Activated T-cell treated with anti-CD3 and anti-CD28 coated beads, Interleukin-2, amount 50 U/mL, for 4 hours (primary cell): ENCODE data around the gene PLEK2. TPM values are rescaled to one million over a fixed set of nuclear protein-coding genes. Genes with fewer than 3 reads are reported as not detected.

Experiments used
- ATAC-seq, 2 donors: fragments of 200-7000 bp; cut with Tn5 transposase; one replicate each; pipeline ENCODE4 v1.10.0; 2021
- DNase-seq: peaks from one replicate; pipeline ENCODE4 v3.0.0-alpha.2; 2020
- H3K27me3 Mint-ChIP-seq: one replicate; pipeline ENCODE4 v1.8.0; 2021; ENCODE audit warnings: low read depth, mixed read lengths
- H3K36me3 Mint-ChIP-seq: one replicate; pipeline ENCODE4 v1.8.0; 2022; ENCODE audit warnings: mixed read lengths; ENCODE audit not compliant: insufficient read depth
- H3K4me1 Mint-ChIP-seq: one replicate; pipeline ENCODE4 v1.8.0; 2021; ENCODE audit warnings: low read depth, mixed read lengths
- H3K4me3 Mint-ChIP-seq: one replicate; pipeline ENCODE4 v1.8.0; 2021; ENCODE audit warnings: mild to moderate bottlenecking, moderate library complexity, mixed read lengths
- H3K9me3 Mint-ChIP-seq: one replicate; pipeline ENCODE4 v1.8.0; 2021; ENCODE audit warnings: mixed read lengths
- total RNA-seq, 3 donors: library from RNA; stranded (reverse); gene quantifications; one replicate each; pipeline ENCODE4 v1.2.1, GENCODE V29; 2021

Gene PLEK2
- total RNA-seq, 3 donors from 2014 or later = 1.8 to 2.5 (median 2.4) TPM

DNA sequence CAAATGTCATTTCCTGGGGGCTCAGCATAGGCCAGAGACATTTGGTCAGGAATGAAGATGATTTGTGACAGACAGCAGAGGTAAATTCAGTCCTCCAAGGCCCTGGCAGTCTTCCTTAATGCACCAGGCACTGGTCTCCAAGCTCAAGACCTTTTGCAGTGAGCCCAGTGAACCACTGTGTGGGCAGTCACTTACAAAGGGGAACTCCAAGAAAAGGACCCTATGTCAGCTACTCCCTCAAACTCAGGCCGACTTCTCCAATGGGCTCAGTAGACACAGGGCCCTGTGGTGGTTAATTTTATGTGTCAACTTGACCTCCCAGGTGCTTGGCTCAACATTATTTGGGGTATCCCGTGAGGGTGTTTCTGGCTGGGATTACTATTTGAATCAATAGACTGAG is 29.3 kb upstream of the PLEK2 start:
- H3K27me3 Mint-ChIP-seq = peaks cover 5% of the 10 kb centered on the region
- no peaks in the 10 kb centered on the region for H3K4me1 Mint-ChIP-seq
- no peak for ATAC-seq
- no peak overlapping the region for H3K4me3 Mint-ChIP-seq
- H3K9me3 Mint-ChIP-seq = no peaks in the 10 kb centered on the region
- H3K36me3 Mint-ChIP-seq = no peaks in the 10 kb centered on the region
- DNase-seq = no peak

DNA sequence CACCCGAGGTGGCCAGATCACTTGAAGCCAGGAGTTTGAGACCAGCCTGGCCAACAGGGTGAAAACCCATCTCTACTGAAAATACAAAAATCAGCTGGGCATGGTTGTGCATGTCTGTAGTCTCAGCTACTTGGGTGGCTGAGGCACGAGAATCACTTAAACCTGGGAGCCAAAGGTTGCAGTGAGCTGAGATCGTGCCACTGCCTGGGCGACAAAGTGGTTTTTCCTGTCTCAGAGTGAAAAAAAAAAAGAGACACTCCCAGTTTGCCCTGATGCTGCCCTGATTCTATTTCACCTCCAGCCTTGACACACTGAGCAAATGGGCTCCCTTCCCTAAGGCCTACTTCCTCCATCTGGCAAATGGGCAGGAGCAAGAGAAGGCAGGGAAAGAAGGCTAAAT is 28.5 kb upstream of the PLEK2 start:
- Mint-ChIP-seq H3K4me3 (no peak overlapping the region), H3K9me3 (no peaks in the 10 kb centered on the region), H3K4me1 (no peaks in the 10 kb centered on the region), H3K36me3 (no peaks in the 10 kb centered on the region), H3K27me3 (peaks cover 5% of the 10 kb centered on the region)
- DNase-seq = no peak
- no peak for ATAC-seq

DNA sequence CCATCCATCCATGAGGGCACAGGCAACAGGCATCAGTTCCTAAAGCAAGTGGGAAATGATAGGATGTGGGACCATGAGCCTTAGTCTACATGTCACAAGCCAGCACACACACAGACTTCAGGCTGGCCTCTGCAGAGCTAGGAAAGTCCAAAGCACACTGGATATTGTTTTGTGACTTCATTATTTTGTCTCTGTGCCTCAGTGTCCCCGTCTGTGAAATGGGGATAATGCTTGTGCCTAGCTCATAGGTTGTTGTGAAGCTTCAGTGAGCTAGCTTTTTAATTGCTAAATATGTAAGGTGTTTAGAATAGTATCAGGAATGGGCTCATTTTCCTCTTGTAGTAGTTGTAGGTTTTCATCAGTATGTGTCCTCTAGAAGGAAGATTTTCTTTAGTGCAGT is 27.0 kb upstream of the PLEK2 start:
- Mint-ChIP-seq H3K9me3 (no peaks in the 10 kb centered on the region), H3K36me3 (no peaks in the 10 kb centered on the region), H3K4me3 (no peak overlapping the region), H3K4me1 (no peaks in the 10 kb centered on the region), H3K27me3 (peaks cover 2% of the 10 kb centered on the region)
- no peak for DNase-seq
- no peak for ATAC-seq

GRCh38 chr14:67436006-67436866 is 24.3 kb upstream of the PLEK2 start:
- no peaks in the 10 kb centered on the region for H3K27me3 Mint-ChIP-seq
- ATAC-seq (no peak), DNase-seq (no peak)
- no peak overlapping the region for H3K4me3 Mint-ChIP-seq
- no peaks in the 10 kb centered on the region for H3K36me3 Mint-ChIP-seq
- no peaks in the 10 kb centered on the region for H3K9me3 Mint-ChIP-seq
- H3K4me1 Mint-ChIP-seq = no peaks in the 10 kb centered on the region

- Mint-ChIP-seq H3K9me3 (no peaks in the 10 kb centered on the region), H3K36me3 (no peaks in the 10 kb centered on the region), H3K4me1 (no peaks in the 10 kb centered on the region), H3K4me3 (no peak overlapping the region), H3K27me3 (no peaks in the 10 kb centered on the region)
- ATAC-seq = no peak
- no peak for DNase-seq
These were observed 23.6 kb upstream of the PLEK2 start for GRCh38 chr14:67435603-67436002.

DNA sequence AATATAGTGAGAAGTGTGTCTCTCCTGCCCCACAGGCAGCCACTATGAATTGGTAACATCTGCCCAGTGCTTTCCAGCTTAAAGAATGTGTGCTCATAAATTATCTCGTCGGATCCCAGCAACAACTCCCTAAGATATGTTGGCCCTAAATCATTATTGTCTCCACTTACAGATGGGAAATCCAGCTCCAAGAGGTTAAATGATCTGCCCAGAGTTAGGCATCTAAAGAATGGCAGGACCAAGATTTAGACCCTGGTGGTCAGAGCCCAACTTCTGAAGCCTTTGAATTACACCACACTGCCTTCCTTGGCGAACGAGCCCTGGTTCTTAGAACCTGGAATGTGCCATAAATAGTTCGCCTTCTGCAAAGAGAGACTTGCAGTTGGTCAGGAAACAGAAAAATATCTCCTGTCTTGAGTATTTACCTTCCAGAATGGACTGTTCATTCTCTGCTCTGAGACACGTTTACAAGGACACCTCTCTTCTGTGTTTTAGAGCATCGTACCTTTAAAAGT is 20.1 kb upstream of the PLEK2 start:
- Mint-ChIP-seq H3K9me3 (no peaks in the 10 kb centered on the region), H3K36me3 (no peaks in the 10 kb centered on the region), H3K4me3 (no peak overlapping the region), H3K27me3 (peaks cover under 1% of the 10 kb centered on the region), H3K4me1 (no peaks in the 10 kb centered on the region)
- DNase-seq (no peak), ATAC-seq (no peak)

DNA sequence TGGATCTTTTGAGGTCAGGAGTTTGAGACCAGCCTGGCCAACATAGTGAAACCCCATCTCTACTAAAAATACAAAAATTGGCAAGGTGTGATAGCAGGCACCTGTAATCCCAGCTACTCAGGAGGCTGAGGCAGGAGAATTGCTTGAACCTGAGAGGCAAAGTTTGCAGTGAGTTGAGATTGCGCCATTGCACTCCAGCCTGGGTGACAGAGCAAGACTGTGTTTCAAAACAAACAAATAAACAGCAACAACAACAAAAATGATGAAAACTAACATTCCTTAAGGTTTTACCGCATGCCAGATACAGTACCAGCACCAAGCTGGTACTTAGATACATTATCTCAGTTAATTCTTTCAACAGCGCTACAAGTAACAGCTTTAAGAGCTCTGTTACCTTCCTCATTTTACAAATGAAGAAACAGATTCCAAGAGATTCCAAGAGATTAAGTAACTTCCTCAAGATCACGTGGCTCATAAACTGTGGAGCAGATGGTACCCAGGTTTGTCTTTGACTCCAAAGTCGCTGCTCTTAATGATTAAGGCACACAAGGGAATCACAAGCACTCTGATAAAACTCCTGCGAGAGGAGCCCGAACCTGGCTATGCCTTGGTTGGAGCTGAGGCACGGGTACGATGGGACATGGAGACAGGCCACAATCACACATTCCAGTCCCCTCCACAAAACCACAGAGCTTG is 17.7 kb upstream of the PLEK2 start:
- ATAC-seq (no peak), DNase-seq (no peak)
- H3K9me3 Mint-ChIP-seq = no peaks in the 10 kb centered on the region
- H3K36me3 Mint-ChIP-seq = no peaks in the 10 kb centered on the region
- H3K4me1 Mint-ChIP-seq = no peaks in the 10 kb centered on the region
- H3K4me3 Mint-ChIP-seq = no peak overlapping the region
- H3K27me3 Mint-ChIP-seq = peaks cover 18% of the 10 kb centered on the region

- ATAC-seq = no peak
- no peak for DNase-seq
- Mint-ChIP-seq H3K4me3 (no peak overlapping the region), H3K9me3 (no peaks in the 10 kb centered on the region), H3K27me3 (peaks cover 21% of the 10 kb centered on the region), H3K4me1 (no peaks in the 10 kb centered on the region), H3K36me3 (no peaks in the 10 kb centered on the region)
These were observed 16.6 kb upstream of the PLEK2 start for GRCh38 chr14:67428501-67429031.

DNA sequence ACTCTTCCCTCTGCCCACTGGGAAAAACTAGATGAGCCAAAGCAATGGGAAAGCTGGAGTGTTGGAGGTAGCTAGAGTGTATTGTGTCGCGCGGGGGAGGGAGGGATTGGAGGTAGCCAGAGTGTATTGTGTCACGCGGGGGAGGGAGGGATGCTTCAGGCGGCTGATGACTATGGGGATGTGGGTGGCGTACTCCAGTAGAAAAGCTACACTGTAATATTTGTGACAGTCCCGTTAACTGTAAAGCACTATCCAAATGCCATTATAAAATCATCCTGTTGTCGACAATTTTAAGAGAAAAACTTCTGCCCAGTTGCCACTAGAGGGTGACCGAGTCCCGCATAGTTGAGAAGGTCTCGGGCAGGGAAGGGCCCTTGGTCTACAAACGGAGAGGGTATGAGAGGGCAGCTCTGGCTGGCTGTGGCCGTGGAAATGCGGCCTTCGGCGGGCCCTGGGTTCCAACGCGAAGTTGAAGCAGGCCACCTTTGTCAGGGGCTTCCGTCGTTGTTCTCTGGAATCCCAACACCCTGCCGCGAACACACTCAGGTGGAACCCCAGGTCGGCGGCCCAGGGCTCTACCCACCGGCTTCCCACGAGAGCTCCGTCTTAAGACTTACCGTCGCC is 15.1 kb upstream of the PLEK2 start:
- ATAC-seq (peak; percentile 93 to 94), DNase-seq (peak; percentile 63)
- no peaks in the 10 kb centered on the region for H3K4me1 Mint-ChIP-seq
- H3K27me3 Mint-ChIP-seq = peaks cover 21% of the 10 kb centered on the region
- no peaks in the 10 kb centered on the region for H3K9me3 Mint-ChIP-seq
- H3K4me3 Mint-ChIP-seq = no peak overlapping the region
- no peaks in the 10 kb centered on the region for H3K36me3 Mint-ChIP-seq

DNA sequence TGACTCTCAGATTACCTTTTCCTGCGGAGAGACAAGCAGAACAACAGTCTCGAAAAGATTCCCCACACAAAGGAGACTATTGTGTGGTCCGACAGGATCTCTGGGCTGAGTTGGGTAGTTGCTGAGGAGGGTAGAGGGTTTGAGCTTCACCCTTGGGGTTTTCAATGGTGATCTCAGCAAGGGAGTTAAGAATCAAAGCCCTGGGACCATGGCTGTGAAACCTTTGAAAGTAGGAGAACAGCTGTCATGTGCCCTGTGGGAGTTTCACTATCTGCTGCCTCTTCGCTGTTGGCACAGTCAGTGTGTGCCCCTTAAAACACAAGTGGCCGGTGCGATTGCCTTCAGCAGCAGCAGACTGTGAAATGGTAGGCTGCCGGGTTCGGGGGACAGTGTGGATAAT is 14.2 kb upstream of the PLEK2 start:
- Mint-ChIP-seq H3K4me1 (no peaks in the 10 kb centered on the region), H3K27me3 (peaks cover 21% of the 10 kb centered on the region), H3K4me3 (no peak overlapping the region), H3K36me3 (no peaks in the 10 kb centered on the region), H3K9me3 (no peaks in the 10 kb centered on the region)
- ATAC-seq (no peak), DNase-seq (no peak)

GRCh38 chr14:67425608-67426007 is 13.6 kb upstream of the PLEK2 start:
- Mint-ChIP-seq H3K9me3 (no peaks in the 10 kb centered on the region), H3K4me3 (no peak overlapping the region), H3K36me3 (no peaks in the 10 kb centered on the region)

GRCh38 chr14:67424539-67424938 is 12.6 kb upstream of the PLEK2 start:
- H3K4me1 Mint-ChIP-seq = no peaks in the 10 kb centered on the region
- DNase-seq (no peak), ATAC-seq (no peak)
- no peaks in the 10 kb centered on the region for H3K9me3 Mint-ChIP-seq
- no peaks in the 10 kb centered on the region for H3K36me3 Mint-ChIP-seq
- peaks cover 21% of the 10 kb centered on the region for H3K27me3 Mint-ChIP-seq
- H3K4me3 Mint-ChIP-seq = no peak overlapping the region

More at GRCh38 chr14:67425608-67426007, 13.6 kb upstream of the PLEK2 start:
- ATAC-seq (no peak), DNase-seq (no peak)
- peaks cover 21% of the 10 kb centered on the region for H3K27me3 Mint-ChIP-seq
- H3K4me1 Mint-ChIP-seq = no peaks in the 10 kb centered on the region

DNA sequence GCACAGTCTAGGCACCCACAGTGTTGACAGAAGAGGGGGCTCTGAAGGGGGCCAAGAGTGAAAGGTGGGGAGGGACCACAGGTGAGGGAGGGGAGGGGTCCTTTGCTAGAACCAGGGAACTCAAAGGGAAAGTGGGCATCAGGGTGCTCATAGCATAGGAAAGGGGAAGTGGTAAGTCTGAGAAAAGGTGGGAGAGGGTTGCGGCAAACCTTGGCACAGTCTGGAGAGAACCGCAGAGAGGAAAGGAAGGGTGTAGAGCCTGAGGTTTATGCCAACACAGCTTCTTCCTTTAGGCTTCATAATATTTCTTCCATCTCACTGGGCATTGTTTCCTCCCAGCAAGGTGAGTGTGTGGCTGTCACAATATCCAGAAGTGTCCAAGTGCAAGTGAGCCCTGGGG is 11.5 kb upstream of the PLEK2 start:
- ATAC-seq (no peak), DNase-seq (no peak)
- Mint-ChIP-seq H3K36me3 (no peaks in the 10 kb centered on the region), H3K9me3 (no peaks in the 10 kb centered on the region), H3K27me3 (peaks cover 21% of the 10 kb centered on the region), H3K4me3 (no peak overlapping the region), H3K4me1 (no peaks in the 10 kb centered on the region)
